DOHH2 (cell line): ENCODE data around the gene GTF2H3.

ENCODE experiments used
- H3F3A ChIP-seq: fragments of 200-600 bp; sonication (generic), shearing (Covaris generic); 2 replicates; pipeline ENCODE4 v1.6.0; 2016; ENCODE audit warnings: antibody characterized with exemption, mild to moderate bottlenecking; ENCODE audit not compliant: control insufficient read depth, insufficient read depth
- H3K27ac ChIP-seq: fragments of 200-600 bp; sonication (generic); 2 replicates; pipeline ENCODE4 v1.5.1; 2014; ENCODE audit warnings: low read depth, mild to moderate bottlenecking, low read length, moderate library complexity
- H3K27me3 ChIP-seq: fragments of 200-600 bp; sonication (generic); 2 replicates; pipeline ENCODE4 v1.6.1; 2014; ENCODE audit warnings: mild to moderate bottlenecking, low read length, mixed read lengths; ENCODE audit not compliant: control insufficient read depth
- H3K36me3 ChIP-seq: fragments of 200-600 bp; sonication (generic); 2 replicates; pipeline ENCODE4 v1.6.1; 2014; ENCODE audit warnings: mild to moderate bottlenecking, low read length, moderate library complexity, mixed read lengths; ENCODE audit not compliant: control insufficient read depth
- H3K4me1 ChIP-seq: fragments of 200-600 bp; sonication (generic); 2 replicates; pipeline ENCODE4 v1.6.1; 2014; ENCODE audit warnings: mild to moderate bottlenecking, low read length, mixed read lengths; ENCODE audit not compliant: control insufficient read depth
- H3K4me2 ChIP-seq: fragments of 200-600 bp; sonication (generic); 2 replicates; pipeline ENCODE4 v1.6.0; 2014; ENCODE audit warnings: mild to moderate bottlenecking, low read length, moderate library complexity
- H3K4me3 ChIP-seq: fragments of 200-600 bp; sonication (generic); 2 replicates; pipeline ENCODE4 v1.5.1; 2014; ENCODE audit warnings: mild to moderate bottlenecking, low read length, mixed read lengths
- H3K79me2 ChIP-seq: fragments of 200-600 bp; sonication (generic); 2 replicates; pipeline ENCODE4 v1.6.1; 2014; ENCODE audit warnings: mild to moderate bottlenecking, low read length, mixed read lengths; ENCODE audit not compliant: control insufficient read depth
- H3K9me2 ChIP-seq: fragments of 200-600 bp; sonication (generic); replicated peaks from 2 replicates; pipeline ENCODE4 v1.6.1; 2014; ENCODE audit warnings: mild to moderate bottlenecking, low read length, mixed read lengths; ENCODE audit not compliant: control insufficient read depth
- H3K9me3 ChIP-seq: fragments of 200-600 bp; sonication (generic); 2 replicates; pipeline ENCODE4 v1.6.1; 2014; ENCODE audit warnings: antibody characterized with exemption, low read length, mixed read lengths; ENCODE audit not compliant: control insufficient read depth, insufficient read depth
- H4K20me1 ChIP-seq: fragments of 200-600 bp; sonication (generic); 2 replicates; pipeline ENCODE4 v1.6.0; 2014; ENCODE audit warnings: low read depth, mild to moderate bottlenecking, antibody characterized with exemption, low read length, moderate library complexity; ENCODE audit not compliant: control insufficient read depth, insufficient read depth
- EZH2phosphoT487 ChIP-seq: fragments of 200-600 bp; sonication (generic); IDR thresholded peaks from 2 replicates; pipeline ENCODE4 v1.6.1; 2017; ENCODE audit warnings: borderline replicate concordance, mild to moderate bottlenecking, antibody characterized with exemption, low read length, moderate library complexity, mixed read lengths
- TF ChIP-seq, protein P1 (sequence below): fragments of 200-600 bp; sonication (generic); IDR thresholded peaks from one replicate; pipeline ENCODE4 v1.5.1; 2014; ENCODE audit warnings: antibody characterized with exemption, mild to moderate bottlenecking, low read depth, low read length; ENCODE audit not compliant: poor library complexity, severe bottlenecking

GTF2H3 gene

GRCh38 chr12:123670882-123671728, 37.5 kb downstream of the GTF2H3 start, which contains the start of gene TCTN2:
TCTN2 (plus strand) TSS chr12:123671113; CDS start chr12:123671241, 128 bp downstream.
- no peak within 1 kb of the TSS for H3K27ac ChIP-seq
- no peaks in the 10 kb centered on the region for H4K20me1 ChIP-seq
- H3K36me3 ChIP-seq: no peaks in the 10 kb centered on the region; the same call in 1 of the 2 replicates

DNA sequence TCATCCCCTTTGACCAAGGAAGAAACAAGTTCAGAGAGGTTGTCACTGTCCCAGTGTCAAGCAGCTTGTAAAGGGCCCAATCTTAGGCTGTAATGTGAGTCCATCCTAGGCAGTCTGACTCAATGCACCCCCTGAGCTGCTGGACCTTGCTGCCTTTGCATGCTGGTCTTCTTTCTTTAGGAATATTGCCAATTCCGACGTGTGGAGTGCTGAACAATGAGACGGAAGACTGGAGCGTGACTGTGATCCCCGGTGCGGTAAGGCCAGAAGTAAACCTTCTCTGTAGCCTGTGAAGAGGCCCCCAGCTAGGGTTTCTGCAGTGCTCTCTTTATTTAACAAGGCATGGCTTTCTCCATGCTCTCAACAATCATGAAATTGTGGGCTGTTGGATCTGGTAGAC, 38.2 kb downstream of the GTF2H3 start:
- Histone ChIP-seq H3K27ac (no peak overlapping the region), H3K36me3 (no peaks in the 10 kb centered on the region; the same call in 1 of the 2 replicates), H3F3A (peaks cover 2% of the 10 kb centered on the region; the same call in 1 of the 2 replicates), H3K9me3 (no peaks in the 10 kb centered on the region), H3K4me1 (peaks cover 17% of the 10 kb centered on the region), H3K27me3 (no peaks in the 10 kb centered on the region), H3K79me2 (no peaks in the 10 kb centered on the region), H3K4me2 (peak overlapping the region; percentile 87), H3K9me2 (no peaks in the 10 kb centered on the region), H3K4me3 (peak overlapping the region; percentile 90; the same call in 1 of the 2 replicates), H4K20me1 (no peaks in the 10 kb centered on the region)
- TF ChIP-seq EZH2phosphoT487: no peak
- TF ChIP-seq, protein P1, sequence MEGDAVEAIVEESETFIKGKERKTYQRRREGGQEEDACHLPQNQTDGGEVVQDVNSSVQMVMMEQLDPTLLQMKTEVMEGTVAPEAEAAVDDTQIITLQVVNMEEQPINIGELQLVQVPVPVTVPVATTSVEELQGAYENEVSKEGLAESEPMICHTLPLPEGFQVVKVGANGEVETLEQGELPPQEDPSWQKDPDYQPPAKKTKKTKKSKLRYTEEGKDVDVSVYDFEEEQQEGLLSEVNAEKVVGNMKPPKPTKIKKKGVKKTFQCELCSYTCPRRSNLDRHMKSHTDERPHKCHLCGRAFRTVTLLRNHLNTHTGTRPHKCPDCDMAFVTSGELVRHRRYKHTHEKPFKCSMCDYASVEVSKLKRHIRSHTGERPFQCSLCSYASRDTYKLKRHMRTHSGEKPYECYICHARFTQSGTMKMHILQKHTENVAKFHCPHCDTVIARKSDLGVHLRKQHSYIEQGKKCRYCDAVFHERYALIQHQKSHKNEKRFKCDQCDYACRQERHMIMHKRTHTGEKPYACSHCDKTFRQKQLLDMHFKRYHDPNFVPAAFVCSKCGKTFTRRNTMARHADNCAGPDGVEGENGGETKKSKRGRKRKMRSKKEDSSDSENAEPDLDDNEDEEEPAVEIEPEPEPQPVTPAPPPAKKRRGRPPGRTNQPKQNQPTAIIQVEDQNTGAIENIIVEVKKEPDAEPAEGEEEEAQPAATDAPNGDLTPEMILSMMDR: no peak

More at GRCh38 chr12:123670882-123671728, 37.5 kb downstream of the GTF2H3 start, which contains the start of gene TCTN2:
- H3K27me3 ChIP-seq: no peaks in the 10 kb centered on the region
- TF ChIP-seq, protein P1: no peak
- TF ChIP-seq EZH2phosphoT487: no peak
- H3F3A ChIP-seq: peaks cover 4% of the 10 kb centered on the region
- peak within 1 kb of the TSS; percentile 87 for H3K4me2 ChIP-seq
- H3K79me2 ChIP-seq: no peaks in the 10 kb centered on the region
- no peaks in the 10 kb centered on the region for H3K9me3 ChIP-seq
- H3K4me3 ChIP-seq: peak within 1 kb of the TSS; percentile 90
- no peaks in the 10 kb centered on the region for H3K9me2 ChIP-seq
- peaks cover 17% of the 10 kb centered on the region for H3K4me1 ChIP-seq

GRCh38 chr12:123675436-123675835, 41.8 kb downstream of the GTF2H3 start:
- no peak for TF ChIP-seq EZH2phosphoT487
- TF ChIP-seq, protein P1: no peak
- peaks cover 17% of the 10 kb centered on the region for H3K4me1 ChIP-seq
- no peaks in the 10 kb centered on the region; the same call in 1 of the 2 replicates for H3F3A ChIP-seq
- H3K27me3 ChIP-seq: no peaks in the 10 kb centered on the region
- no peaks in the 10 kb centered on the region; the same call in 1 of the 2 replicates for H3K36me3 ChIP-seq
- H3K4me3 ChIP-seq: no peak overlapping the region
- no peak overlapping the region for H3K4me2 ChIP-seq
- H3K27ac ChIP-seq: no peak overlapping the region
- H3K9me2 ChIP-seq: no peaks in the 10 kb centered on the region
- H4K20me1 ChIP-seq: no peaks in the 10 kb centered on the region
- H3K9me3 ChIP-seq: no peaks in the 10 kb centered on the region
- H3K79me2 ChIP-seq: no peaks in the 10 kb centered on the region
